ENCODE data around the gene MUC6. TPM values are rescaled to one million over a fixed set of nuclear protein-coding genes. Genes with fewer than 3 reads are reported as not detected.

Gene MUC6
- total RNA-seq, 1 experiment from 2014 or later, result 0.49 TPM

DNA sequence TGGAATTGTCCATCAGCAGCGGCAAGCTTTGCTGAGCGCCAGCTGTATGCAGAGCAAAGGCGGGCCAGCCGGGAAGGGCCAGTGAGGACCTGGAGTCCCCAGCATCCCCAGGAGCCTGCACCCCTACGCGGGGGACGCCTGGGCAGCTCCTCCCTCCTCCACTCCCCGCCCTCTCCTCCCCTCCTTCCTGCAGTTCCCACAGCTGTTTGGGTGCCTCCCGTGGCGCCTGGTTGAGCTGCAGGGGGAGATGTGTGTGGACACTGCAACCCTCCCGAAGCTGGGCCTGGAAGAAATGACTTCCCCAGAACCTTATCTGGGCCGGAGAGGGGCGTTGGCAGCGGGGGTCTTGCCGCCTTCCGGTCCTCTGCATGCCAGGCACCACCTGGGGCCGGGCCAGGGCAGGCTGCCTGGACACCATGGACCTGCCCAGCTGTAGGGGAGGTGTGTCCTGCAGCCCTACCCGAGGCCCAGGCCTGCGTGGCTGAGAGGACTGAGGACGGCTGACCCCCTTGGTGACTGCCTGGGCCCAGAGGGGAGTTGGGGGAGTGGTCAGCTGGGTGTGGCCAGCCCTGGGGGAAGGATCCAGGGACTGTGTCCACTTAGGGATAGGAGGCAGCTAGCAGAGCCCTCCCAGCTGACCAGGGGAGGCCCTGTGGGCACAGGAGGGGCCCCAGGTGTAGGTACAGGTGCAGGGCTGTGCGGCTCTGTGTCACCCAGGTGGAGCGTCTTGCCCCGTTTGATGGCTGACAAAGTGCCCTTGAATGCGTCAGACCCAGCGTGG is 16.8 kb upstream of the MUC6 start:
- TF ChIP-seq TCF7L2 (IDR thresholded peaks at IDR 0.05; ENCODE audit: low read depth, low read length) (no peak), POLR2AphosphoS5 (IDR thresholded peaks at IDR 0.05; ENCODE audit: low read depth, low read length) (no peak), SIN3A (IDR thresholded peaks at IDR 0.05; ENCODE audit: borderline replicate concordance, insufficient read depth, low read depth, low read length) (no peak)
- TF ChIP-seq, protein P1, sequence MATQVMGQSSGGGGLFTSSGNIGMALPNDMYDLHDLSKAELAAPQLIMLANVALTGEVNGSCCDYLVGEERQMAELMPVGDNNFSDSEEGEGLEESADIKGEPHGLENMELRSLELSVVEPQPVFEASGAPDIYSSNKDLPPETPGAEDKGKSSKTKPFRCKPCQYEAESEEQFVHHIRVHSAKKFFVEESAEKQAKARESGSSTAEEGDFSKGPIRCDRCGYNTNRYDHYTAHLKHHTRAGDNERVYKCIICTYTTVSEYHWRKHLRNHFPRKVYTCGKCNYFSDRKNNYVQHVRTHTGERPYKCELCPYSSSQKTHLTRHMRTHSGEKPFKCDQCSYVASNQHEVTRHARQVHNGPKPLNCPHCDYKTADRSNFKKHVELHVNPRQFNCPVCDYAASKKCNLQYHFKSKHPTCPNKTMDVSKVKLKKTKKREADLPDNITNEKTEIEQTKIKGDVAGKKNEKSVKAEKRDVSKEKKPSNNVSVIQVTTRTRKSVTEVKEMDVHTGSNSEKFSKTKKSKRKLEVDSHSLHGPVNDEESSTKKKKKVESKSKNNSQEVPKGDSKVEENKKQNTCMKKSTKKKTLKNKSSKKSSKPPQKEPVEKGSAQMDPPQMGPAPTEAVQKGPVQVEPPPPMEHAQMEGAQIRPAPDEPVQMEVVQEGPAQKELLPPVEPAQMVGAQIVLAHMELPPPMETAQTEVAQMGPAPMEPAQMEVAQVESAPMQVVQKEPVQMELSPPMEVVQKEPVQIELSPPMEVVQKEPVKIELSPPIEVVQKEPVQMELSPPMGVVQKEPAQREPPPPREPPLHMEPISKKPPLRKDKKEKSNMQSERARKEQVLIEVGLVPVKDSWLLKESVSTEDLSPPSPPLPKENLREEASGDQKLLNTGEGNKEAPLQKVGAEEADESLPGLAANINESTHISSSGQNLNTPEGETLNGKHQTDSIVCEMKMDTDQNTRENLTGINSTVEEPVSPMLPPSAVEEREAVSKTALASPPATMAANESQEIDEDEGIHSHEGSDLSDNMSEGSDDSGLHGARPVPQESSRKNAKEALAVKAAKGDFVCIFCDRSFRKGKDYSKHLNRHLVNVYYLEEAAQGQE (IDR thresholded peaks at IDR 0.05; ENCODE audit: insufficient read depth in 1 of 2, low read depth in 2 of 2, low read length in 1 of 2), result no peak
- TF ChIP-seq, protein P2, sequence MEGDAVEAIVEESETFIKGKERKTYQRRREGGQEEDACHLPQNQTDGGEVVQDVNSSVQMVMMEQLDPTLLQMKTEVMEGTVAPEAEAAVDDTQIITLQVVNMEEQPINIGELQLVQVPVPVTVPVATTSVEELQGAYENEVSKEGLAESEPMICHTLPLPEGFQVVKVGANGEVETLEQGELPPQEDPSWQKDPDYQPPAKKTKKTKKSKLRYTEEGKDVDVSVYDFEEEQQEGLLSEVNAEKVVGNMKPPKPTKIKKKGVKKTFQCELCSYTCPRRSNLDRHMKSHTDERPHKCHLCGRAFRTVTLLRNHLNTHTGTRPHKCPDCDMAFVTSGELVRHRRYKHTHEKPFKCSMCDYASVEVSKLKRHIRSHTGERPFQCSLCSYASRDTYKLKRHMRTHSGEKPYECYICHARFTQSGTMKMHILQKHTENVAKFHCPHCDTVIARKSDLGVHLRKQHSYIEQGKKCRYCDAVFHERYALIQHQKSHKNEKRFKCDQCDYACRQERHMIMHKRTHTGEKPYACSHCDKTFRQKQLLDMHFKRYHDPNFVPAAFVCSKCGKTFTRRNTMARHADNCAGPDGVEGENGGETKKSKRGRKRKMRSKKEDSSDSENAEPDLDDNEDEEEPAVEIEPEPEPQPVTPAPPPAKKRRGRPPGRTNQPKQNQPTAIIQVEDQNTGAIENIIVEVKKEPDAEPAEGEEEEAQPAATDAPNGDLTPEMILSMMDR (IDR thresholded peaks at IDR 0.05), result no peak
- DNase-seq (ENCODE audit: low read depth, low spot score), result no peak
- Histone ChIP-seq H3K27ac (ENCODE audit: low read length) (no peak overlapping the region), H3K9me3 (ENCODE audit: control insufficient read depth, insufficient read depth, low read depth, low read length) (no peaks in the 10 kb centered on the region), H3K4me3 (ENCODE audit: low read depth in 2 of 2, low read length in 2 of 2) (no peak overlapping the region), H3K27me3 (ENCODE audit: control insufficient read depth, insufficient read depth, low read length) (no peaks in the 10 kb centered on the region), H3K4me1 (ENCODE audit: control insufficient read depth, insufficient read depth, low read length) (peaks cover 12% of the 10 kb centered on the region; the same call in 1 of the 2 replicates), H3K36me3 (ENCODE audit: control insufficient read depth, insufficient read depth, low read length) (no peaks in the 10 kb centered on the region)
- no peak for ATAC-seq
- ChIA-PET POLR2A (no interaction called here), CTCF (interaction anchor here (0.6 to 1.1 kb wide), 2 partner anchors 35 to 155 kb away, joined by 4 to 7 read pairs; no protein-coding TSS in a partner anchor)
- no TSS peak for BruUV-seq (replicated peaks)
- intact Hi-C loops (cut with micrococcal nuclease; ENCODE audit: unreplicated experiment), result no loop called here
- in situ Hi-C loops (cut with HindIII; ENCODE audit: low pct_unique_long_range_greater_than_20kb, low sequenced_read_pairs), result no loop called here

DNA sequence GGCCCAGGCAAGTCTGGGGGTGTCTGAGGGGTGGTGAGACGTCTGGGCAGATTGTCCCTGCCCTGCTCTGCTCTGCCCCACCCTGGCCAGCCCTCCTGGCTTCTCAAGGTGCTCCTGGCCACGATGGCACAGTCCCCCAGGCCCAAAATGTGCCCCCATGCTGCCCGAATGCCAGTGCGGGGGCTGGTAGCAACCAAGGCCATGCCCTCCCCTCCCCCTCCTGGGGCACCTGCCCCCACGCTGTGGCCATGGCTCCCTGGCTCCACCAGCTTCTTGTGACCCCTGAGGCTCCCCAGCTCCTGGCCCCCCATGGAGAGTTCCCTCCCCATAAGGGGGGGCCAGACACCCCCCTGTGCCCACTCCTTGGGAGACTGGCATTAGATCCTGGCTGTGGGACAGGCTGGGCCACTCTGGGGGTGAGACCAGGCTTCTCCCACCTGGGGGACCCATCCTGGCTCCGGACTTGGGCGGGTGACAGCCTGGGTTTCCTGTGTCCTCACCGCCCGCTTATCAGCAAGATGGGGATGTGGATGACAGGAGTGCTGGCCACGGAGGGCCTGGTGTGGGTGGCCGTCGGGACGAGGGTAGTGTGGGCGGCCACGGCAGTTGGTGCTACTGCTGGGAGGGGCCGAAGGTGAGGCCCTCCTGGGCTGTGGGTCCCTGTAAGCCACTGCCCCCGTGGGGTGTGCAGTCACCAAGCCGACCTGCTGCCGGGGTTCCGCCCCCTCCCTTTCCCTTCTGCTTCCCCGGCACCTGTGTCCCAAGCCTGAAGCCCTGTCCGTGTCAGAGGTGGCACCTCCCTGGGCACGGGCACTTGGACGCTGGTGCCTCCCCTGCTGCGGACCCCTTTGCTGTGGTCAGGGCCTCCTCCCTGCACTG is 15.9 kb upstream of the MUC6 start:
- Histone ChIP-seq H3K9me3 (ENCODE audit: control insufficient read depth, insufficient read depth, low read depth, low read length) (no peaks in the 10 kb centered on the region), H3K27ac (ENCODE audit: low read length) (no peak overlapping the region), H3K27me3 (ENCODE audit: control insufficient read depth, insufficient read depth, low read length) (no peaks in the 10 kb centered on the region), H3K4me3 (ENCODE audit: low read depth in 2 of 2, low read length in 2 of 2) (no peak overlapping the region), H3K36me3 (ENCODE audit: control insufficient read depth, insufficient read depth, low read length) (no peaks in the 10 kb centered on the region), H3K4me1 (ENCODE audit: control insufficient read depth, insufficient read depth, low read length) (peaks cover 12% of the 10 kb centered on the region; the same call in 1 of the 2 replicates)
- intact Hi-C loops (cut with micrococcal nuclease; ENCODE audit: unreplicated experiment) (no loop called here), in situ Hi-C loops (cut with HindIII; ENCODE audit: low pct_unique_long_range_greater_than_20kb, low sequenced_read_pairs) (no loop called here)
- ChIA-PET POLR2A (no interaction called here), CTCF (interaction anchor here (0.8 to 1.1 kb wide), 4 partner anchors 13 to 205 kb away, joined by 3 to 4 read pairs (median 4); no protein-coding TSS in a partner anchor)
- TF ChIP-seq, protein P1 (IDR thresholded peaks at IDR 0.05; ENCODE audit: insufficient read depth in 1 of 2, low read depth in 2 of 2, low read length in 1 of 2), result no peak
- TF ChIP-seq TCF7L2 (IDR thresholded peaks at IDR 0.05; ENCODE audit: low read depth, low read length), result no peak
- BruUV-seq (replicated peaks), result no TSS peak
- ATAC-seq (no peak), DNase-seq (ENCODE audit: low read depth, low spot score) (no peak)
